Stimulated activated naive B cell treated with anti-CD40 and anti-IgM and Interleukin-4, amounts not matched to agents 10 μg/mL and 1 μg/mL and 100 μg/mL, for 72 hours (primary cell): ENCODE results near the gene BTBD16.
A peak's percentile ranks its signal among the peaks of the same experiment; 100 is the strongest.

Experiments used
- ATAC-seq, 2 donors: fragments of 150-1000 bp; cut with Tn5 transposase; replicated peaks; 2 replicates each; pipeline ENCODE4 v1.10.0; 2021; ENCODE audit warnings: moderate library complexity in 1 of 2
- DNase-seq: peaks from one replicate; pipeline ENCODE4 v3.0.0; 2021
- H3K27ac Mint-ChIP-seq: one replicate; pipeline ENCODE4 v1.8.0; 2022; ENCODE audit warnings: mild to moderate bottlenecking, mixed read lengths
- H3K27me3 Mint-ChIP-seq, 2 donors: one replicate each; pipeline ENCODE4 v1.8.0; 2022; ENCODE audit warnings: mixed read lengths in 2 of 2
- H3K36me3 Mint-ChIP-seq, 2 donors: one replicate each; pipeline ENCODE4 v1.8.0; 2022; ENCODE audit warnings: mixed read lengths in 2 of 2, mild to moderate bottlenecking in 1 of 2
- H3K4me1 Mint-ChIP-seq, 2 donors: one replicate each; pipeline ENCODE4 v1.8.0; 2022; ENCODE audit warnings: mixed read lengths in 2 of 2, mild to moderate bottlenecking in 1 of 2
- H3K4me3 Mint-ChIP-seq, 2 donors: one replicate each; pipeline ENCODE4 v1.8.0; 2022; ENCODE audit warnings: mild to moderate bottlenecking in 2 of 2, mixed read lengths in 2 of 2, moderate library complexity in 1 of 2
- H3K9me3 Mint-ChIP-seq, 2 donors: one replicate each; pipeline ENCODE4 v1.8.0; 2022; ENCODE audit warnings: mixed read lengths in 2 of 2, mild to moderate bottlenecking in 1 of 2

Gene BTBD16

GRCh38 chr10:122277526-122278136 is 6.5 kb downstream of the BTBD16 start:
- Mint-ChIP-seq H3K36me3 (no peaks in the 10 kb centered on the region), H3K4me3 (no peak overlapping the region), H3K27ac (no peak overlapping the region), H3K4me1 (peaks cover 0 to 2% of the 10 kb centered on the region in 2 donors), H3K9me3 (peaks cover 0 to 2% of the 10 kb centered on the region in 2 donors), H3K27me3 (peaks cover 34 to 38% of the 10 kb centered on the region in 2 donors)
- no peak for ATAC-seq
- no peak for DNase-seq

GRCh38 chr10:122279725-122280141 is 8.6 kb downstream of the BTBD16 start:
- DNase-seq (no peak), ATAC-seq (peak; percentile 33 to 55)
- Mint-ChIP-seq H3K4me1 (peaks cover 0 to 2% of the 10 kb centered on the region in 2 donors), H3K4me3 (no peak overlapping the region), H3K27ac (no peak overlapping the region), H3K9me3 (peaks cover 0 to 2% of the 10 kb centered on the region in 2 donors), H3K27me3 (peaks cover 36 to 40% of the 10 kb centered on the region in 2 donors), H3K36me3 (no peaks in the 10 kb centered on the region)

- Mint-ChIP-seq H3K4me1 (peaks cover 0 to 2% of the 10 kb centered on the region in 2 donors), H3K27ac (no peak overlapping the region), H3K9me3 (peaks cover 0 to 2% of the 10 kb centered on the region in 2 donors), H3K27me3 (peaks cover 36 to 44% of the 10 kb centered on the region in 2 donors), H3K4me3 (no peak overlapping the region), H3K36me3 (no peaks in the 10 kb centered on the region)
- ATAC-seq, result no peak
- DNase-seq, result no peak
Observed at GRCh38 chr10:122280156-122280555, 9.1 kb downstream of the BTBD16 start.

- DNase-seq (no peak), ATAC-seq (no peak)
- H3K4me3 Mint-ChIP-seq, result no peak overlapping the region
- no peaks in the 10 kb centered on the region for H3K36me3 Mint-ChIP-seq
- peaks cover 0 to 2% of the 10 kb centered on the region in 2 donors for H3K4me1 Mint-ChIP-seq
- H3K27me3 Mint-ChIP-seq, result peaks cover 36 to 41% of the 10 kb centered on the region in 2 donors
- H3K27ac Mint-ChIP-seq, result no peak overlapping the region
- peaks cover 0 to 2% of the 10 kb centered on the region in 2 donors for H3K9me3 Mint-ChIP-seq
Observed at GRCh38 chr10:122281018-122281626, 10.0 kb downstream of the BTBD16 start.

GRCh38 chr10:122281751-122282150 is 10.7 kb downstream of the BTBD16 start:
- Mint-ChIP-seq H3K9me3 (peaks cover 0 to 2% of the 10 kb centered on the region in 2 donors), H3K27me3 (peaks cover 36 to 44% of the 10 kb centered on the region in 2 donors), H3K36me3 (no peaks in the 10 kb centered on the region), H3K4me3 (no peak overlapping the region), H3K4me1 (peaks cover 0 to 2% of the 10 kb centered on the region in 2 donors), H3K27ac (no peak overlapping the region)
- ATAC-seq (no peak), DNase-seq (no peak)

- ATAC-seq, result peak in 1 of 2 donors; percentile 27
Observed at GRCh38 chr10:122282253-122282671, 11.2 kb downstream of the BTBD16 start.

GRCh38 chr10:122282909-122283308 is 11.8 kb downstream of the BTBD16 start:
- Mint-ChIP-seq H3K27ac (no peak overlapping the region), H3K9me3 (no peaks in the 10 kb centered on the region), H3K36me3 (no peaks in the 10 kb centered on the region), H3K27me3 (peaks cover 45% of the 10 kb centered on the region in 2 donors), H3K4me1 (peaks cover 0 to 2% of the 10 kb centered on the region in 2 donors), H3K4me3 (no peak overlapping the region)
- ATAC-seq, result no peak
- no peak for DNase-seq

More at GRCh38 chr10:122282253-122282671, 11.2 kb downstream of the BTBD16 start:
- Mint-ChIP-seq H3K27me3 (peaks cover 38 to 45% of the 10 kb centered on the region in 2 donors), H3K27ac (no peak overlapping the region), H3K36me3 (no peaks in the 10 kb centered on the region), H3K4me3 (no peak overlapping the region), H3K4me1 (peaks cover 0 to 2% of the 10 kb centered on the region in 2 donors), H3K9me3 (peaks cover 0 to 2% of the 10 kb centered on the region in 2 donors)
- DNase-seq, result no peak

- no peak overlapping the region for H3K4me3 Mint-ChIP-seq
- H3K4me1 Mint-ChIP-seq, result no peaks in the 10 kb centered on the region
- peaks cover 38 to 52% of the 10 kb centered on the region in 2 donors for H3K27me3 Mint-ChIP-seq
- ATAC-seq, result no peak
- no peak for DNase-seq
- no peaks in the 10 kb centered on the region for H3K36me3 Mint-ChIP-seq
- no peaks in the 10 kb centered on the region for H3K9me3 Mint-ChIP-seq
- H3K27ac Mint-ChIP-seq, result no peak overlapping the region
Observed at GRCh38 chr10:122285506-122286444, 14.7 kb downstream of the BTBD16 start.

- no peak for ATAC-seq
- H3K27ac Mint-ChIP-seq, result no peak overlapping the region
- peaks cover 29 to 47% of the 10 kb centered on the region in 2 donors for H3K27me3 Mint-ChIP-seq
- no peak overlapping the region for H3K4me3 Mint-ChIP-seq
- no peaks in the 10 kb centered on the region for H3K4me1 Mint-ChIP-seq
- no peak for DNase-seq
- H3K9me3 Mint-ChIP-seq, result no peaks in the 10 kb centered on the region
- no peaks in the 10 kb centered on the region for H3K36me3 Mint-ChIP-seq
Observed at GRCh38 chr10:122286867-122287266, 15.8 kb downstream of the BTBD16 start.

GRCh38 chr10:122287570-122287969 is 16.5 kb downstream of the BTBD16 start:
- no peaks in the 10 kb centered on the region for H3K4me1 Mint-ChIP-seq
- H3K9me3 Mint-ChIP-seq, result no peaks in the 10 kb centered on the region
- H3K27me3 Mint-ChIP-seq, result peaks cover 23 to 41% of the 10 kb centered on the region in 2 donors
- ATAC-seq (no peak), DNase-seq (no peak)
- H3K4me3 Mint-ChIP-seq, result no peak overlapping the region
- H3K27ac Mint-ChIP-seq, result no peak overlapping the region
- no peaks in the 10 kb centered on the region for H3K36me3 Mint-ChIP-seq

GRCh38 chr10:122288262-122288661 is 17.2 kb downstream of the BTBD16 start:
- Mint-ChIP-seq H3K27me3 (peaks cover 23 to 40% of the 10 kb centered on the region in 2 donors), H3K9me3 (no peaks in the 10 kb centered on the region), H3K36me3 (no peaks in the 10 kb centered on the region), H3K4me1 (peaks cover 4 to 5% of the 10 kb centered on the region in 2 donors), H3K27ac (no peak overlapping the region), H3K4me3 (no peak overlapping the region)
- ATAC-seq, result no peak
- DNase-seq, result no peak

GRCh38 chr10:122288917-122289316 is 17.8 kb downstream of the BTBD16 start:
- DNase-seq, result no peak
- no peak overlapping the region for H3K27ac Mint-ChIP-seq
- H3K27me3 Mint-ChIP-seq, result peaks cover 25 to 41% of the 10 kb centered on the region in 2 donors
- peaks cover 5 to 8% of the 10 kb centered on the region in 2 donors for H3K4me1 Mint-ChIP-seq
- no peak overlapping the region for H3K4me3 Mint-ChIP-seq
- no peaks in the 10 kb centered on the region for H3K36me3 Mint-ChIP-seq
- no peaks in the 10 kb centered on the region for H3K9me3 Mint-ChIP-seq
- no peak for ATAC-seq

- no peaks in the 10 kb centered on the region for H3K36me3 Mint-ChIP-seq
- H3K9me3 Mint-ChIP-seq, result no peaks in the 10 kb centered on the region
- H3K27me3 Mint-ChIP-seq, result peaks cover 26 to 48% of the 10 kb centered on the region in 2 donors
- H3K4me3 Mint-ChIP-seq, result no peak overlapping the region
- H3K27ac Mint-ChIP-seq, result no peak overlapping the region
- peaks cover 5 to 8% of the 10 kb centered on the region in 2 donors for H3K4me1 Mint-ChIP-seq
- no peak for ATAC-seq
- DNase-seq, result no peak
Observed at GRCh38 chr10:122290334-122290733, 19.2 kb downstream of the BTBD16 start.

GRCh38 chr10:122290833-122291532 is 19.9 kb downstream of the BTBD16 start:
- Mint-ChIP-seq H3K36me3 (no peaks in the 10 kb centered on the region), H3K27me3 (peaks cover 28 to 51% of the 10 kb centered on the region in 2 donors), H3K4me3 (no peak overlapping the region), H3K4me1 (peaks cover 5 to 8% of the 10 kb centered on the region in 2 donors), H3K9me3 (no peaks in the 10 kb centered on the region), H3K27ac (peak overlapping the region; percentile 16)
- ATAC-seq (no peak), DNase-seq (no peak)
